DND-41 (cell line): Measurements from ENCODE around the gene SPINT2.

ENCODE experiments used
- ATAC-seq: fragments of 200-7000 bp; cut with Tn5 transposase; 3 replicates; pipeline ENCODE4 v1.9.1; 2021; ENCODE audit warnings: low read depth; ENCODE audit not compliant: insufficient read depth
- DNase-seq: peaks from one replicate; pipeline ENCODE4 v3.0.0-alpha.2; 2020
- H2AFZ ChIP-seq: 2 replicates; pipeline ENCODE4 v1.6.0; 2012; ENCODE audit warnings: low read depth, low read length
- H3K27ac ChIP-seq: 2 replicates; pipeline ENCODE4 v1.5.1; 2012; ENCODE audit warnings: low read length, inconsistent platforms
- H3K27me3 ChIP-seq: fragments of 200-600 bp; sonication (generic); 2 replicates; pipeline ENCODE4 v1.6.0; 2012; ENCODE audit warnings: low read length, mild to moderate bottlenecking, inconsistent platforms; ENCODE audit not compliant: insufficient read depth, poor library complexity
- H3K36me3 ChIP-seq: 2 replicates; pipeline ENCODE4 v1.5.1; 2012; ENCODE audit warnings: low read length, inconsistent platforms; ENCODE audit not compliant: insufficient read depth
- H3K4me1 ChIP-seq: 2 replicates; pipeline ENCODE4 v1.5.1; 2012; ENCODE audit warnings: mild to moderate bottlenecking, low read length; ENCODE audit not compliant: insufficient read depth
- H3K4me2 ChIP-seq: 2 replicates; pipeline ENCODE4 v1.6.0; 2012; ENCODE audit warnings: mild to moderate bottlenecking, moderate library complexity, low read length, inconsistent platforms; ENCODE audit not compliant: insufficient read depth
- H3K4me3 ChIP-seq, 2 experiments: fragments of 200-600 bp in 1 of 2; shearing (Covaris generic) in 1 of 2; 2 replicates each; pipeline ENCODE4 v1.5.1; 2012 to 2016; ENCODE audit warnings: inconsistent platforms in 2 of 2, low read length in 2 of 2, mild to moderate bottlenecking in 2 of 2, low read depth in 1 of 2, moderate library complexity in 1 of 2
- H3K79me2 ChIP-seq: 2 replicates; pipeline ENCODE4 v1.6.0; 2012; ENCODE audit warnings: low read length, inconsistent platforms; ENCODE audit not compliant: insufficient read depth
- H3K9ac ChIP-seq: 2 replicates; pipeline ENCODE4 v1.6.0; 2012; ENCODE audit warnings: low read depth, mild to moderate bottlenecking, inconsistent platforms, low read length, moderate library complexity
- H3K9me3 ChIP-seq: 2 replicates; pipeline ENCODE4 v1.5.1; 2012; ENCODE audit warnings: low read length, moderate library complexity, mild to moderate bottlenecking, inconsistent platforms; ENCODE audit not compliant: insufficient read depth, severe bottlenecking
- H4K20me1 ChIP-seq: 2 replicates; pipeline ENCODE4 v1.6.0; 2012; ENCODE audit warnings: low read length; ENCODE audit not compliant: insufficient read depth
- EZH2 ChIP-seq: IDR thresholded peaks from 3 replicates; pipeline ENCODE4 v1.6.1; 2012; ENCODE audit warnings: borderline replicate concordance, low read depth, mild to moderate bottlenecking, moderate library complexity, low read length, inconsistent platforms; ENCODE audit not compliant: severe bottlenecking
- TF ChIP-seq, protein P1 (sequence below): IDR thresholded peaks from 2 replicates; pipeline ENCODE4 v1.5.1; 2012; ENCODE audit warnings: borderline replicate concordance, low read length, moderate library complexity, mild to moderate bottlenecking; ENCODE audit not compliant: poor library complexity, severe bottlenecking; ENCODE audit errors: extremely low read depth

SPINT2 gene

DNA sequence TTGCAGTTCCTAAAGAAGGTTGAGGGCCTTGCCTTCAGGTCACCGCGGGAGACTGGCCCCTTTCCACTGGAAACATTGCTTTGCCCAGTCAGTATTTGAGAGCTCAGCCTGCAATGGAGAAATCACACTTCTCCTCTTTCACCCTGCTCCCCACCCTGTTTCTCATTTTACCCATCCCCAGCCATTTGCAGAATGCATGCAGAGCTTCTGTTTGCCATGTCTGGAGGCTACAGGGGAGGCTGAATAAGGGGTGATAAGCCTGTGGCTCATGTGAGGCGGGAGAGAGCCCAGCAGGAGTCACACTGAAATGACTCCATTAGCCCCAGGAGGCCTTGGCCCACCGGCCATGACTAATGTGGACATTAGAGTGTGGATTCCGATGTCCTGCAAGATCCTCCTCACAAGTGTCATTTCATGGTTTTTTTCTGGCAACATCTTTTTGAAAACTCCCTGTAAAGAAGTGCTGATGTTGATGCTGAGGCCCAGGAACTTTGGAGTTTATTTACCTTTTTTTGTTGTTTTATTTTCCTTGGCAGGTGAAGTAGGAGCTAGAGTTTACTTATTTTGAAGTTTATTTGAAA lies 6.3 kb downstream of the SPINT2 start:
- H3K27ac ChIP-seq = no peak overlapping the region
- H3K9ac ChIP-seq = no peak overlapping the region

DNA sequence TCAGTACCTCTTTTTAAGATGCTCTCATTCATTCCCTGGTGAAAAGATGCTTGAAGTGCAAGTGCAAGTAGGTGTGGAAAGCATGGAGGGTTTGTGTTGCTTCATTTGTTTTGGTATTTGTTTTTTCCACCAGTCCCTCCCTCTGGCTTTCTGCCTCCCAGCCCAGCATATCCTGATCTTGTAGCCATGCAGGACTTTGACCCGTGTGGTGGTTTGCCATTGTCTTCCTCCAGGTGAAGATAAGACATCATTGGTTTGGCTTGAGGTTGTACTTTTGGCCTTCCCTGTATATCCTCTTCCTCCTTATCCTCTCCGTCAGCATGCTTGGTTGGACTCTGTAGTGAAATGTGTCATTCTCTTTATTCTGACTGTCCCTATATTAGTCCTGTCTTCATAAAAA lies 9.1 kb downstream of the SPINT2 start:
- ATAC-seq (no peak), DNase-seq (no peak)
- Histone ChIP-seq H4K20me1 (no peaks in the 10 kb centered on the region), H3K4me1 (no peaks in the 10 kb centered on the region), H3K9me3 (no peaks in the 10 kb centered on the region), H3K9ac (no peak overlapping the region), H3K4me3 (no peak overlapping the region), H2AFZ (no peak overlapping the region), H3K27me3 (no peaks in the 10 kb centered on the region), H3K4me2 (no peak overlapping the region), H3K79me2 (no peaks in the 10 kb centered on the region), H3K36me3 (no peaks in the 10 kb centered on the region), H3K27ac (no peak overlapping the region)
- TF ChIP-seq, protein P1, sequence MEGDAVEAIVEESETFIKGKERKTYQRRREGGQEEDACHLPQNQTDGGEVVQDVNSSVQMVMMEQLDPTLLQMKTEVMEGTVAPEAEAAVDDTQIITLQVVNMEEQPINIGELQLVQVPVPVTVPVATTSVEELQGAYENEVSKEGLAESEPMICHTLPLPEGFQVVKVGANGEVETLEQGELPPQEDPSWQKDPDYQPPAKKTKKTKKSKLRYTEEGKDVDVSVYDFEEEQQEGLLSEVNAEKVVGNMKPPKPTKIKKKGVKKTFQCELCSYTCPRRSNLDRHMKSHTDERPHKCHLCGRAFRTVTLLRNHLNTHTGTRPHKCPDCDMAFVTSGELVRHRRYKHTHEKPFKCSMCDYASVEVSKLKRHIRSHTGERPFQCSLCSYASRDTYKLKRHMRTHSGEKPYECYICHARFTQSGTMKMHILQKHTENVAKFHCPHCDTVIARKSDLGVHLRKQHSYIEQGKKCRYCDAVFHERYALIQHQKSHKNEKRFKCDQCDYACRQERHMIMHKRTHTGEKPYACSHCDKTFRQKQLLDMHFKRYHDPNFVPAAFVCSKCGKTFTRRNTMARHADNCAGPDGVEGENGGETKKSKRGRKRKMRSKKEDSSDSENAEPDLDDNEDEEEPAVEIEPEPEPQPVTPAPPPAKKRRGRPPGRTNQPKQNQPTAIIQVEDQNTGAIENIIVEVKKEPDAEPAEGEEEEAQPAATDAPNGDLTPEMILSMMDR = no peak
- no peak for TF ChIP-seq EZH2

More for the DNA sequence above, 6.3 kb downstream of the SPINT2 start:
- Histone ChIP-seq H4K20me1 (no peaks in the 10 kb centered on the region), H3K36me3 (no peaks in the 10 kb centered on the region), H3K4me2 (no peak overlapping the region), H3K9me3 (no peaks in the 10 kb centered on the region), H3K4me1 (no peaks in the 10 kb centered on the region), H3K27me3 (no peaks in the 10 kb centered on the region), H3K4me3 (no peak overlapping the region), H3K79me2 (no peaks in the 10 kb centered on the region), H2AFZ (no peak overlapping the region)
- DNase-seq (no peak), ATAC-seq (no peak)
- TF ChIP-seq EZH2 = no peak
- TF ChIP-seq, protein P1 = no peak

DNA sequence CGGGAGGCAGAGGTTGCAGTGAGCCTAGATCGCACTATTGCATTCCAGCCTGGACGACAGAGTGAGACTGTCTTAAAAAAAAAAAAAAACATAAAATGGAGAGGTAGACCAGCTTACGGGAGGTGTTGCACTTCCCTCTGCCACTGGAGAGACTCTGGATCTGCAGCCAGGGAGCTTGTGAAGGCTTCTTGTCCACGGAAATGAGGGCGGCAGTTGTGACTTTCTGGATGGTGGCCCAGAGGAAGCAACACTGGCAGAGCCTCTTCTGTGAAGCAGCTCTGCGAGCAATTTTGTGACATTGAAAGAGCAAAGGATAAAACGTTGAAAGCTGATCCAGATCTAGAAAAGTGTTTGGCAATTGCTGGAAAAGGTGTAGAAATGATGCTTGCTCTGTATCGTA lies 10.4 kb downstream of the SPINT2 start:
- no peak for DNase-seq
- Histone ChIP-seq H3K27ac (no peak overlapping the region), H3K4me3 (no peak overlapping the region), H3K4me1 (no peaks in the 10 kb centered on the region), H3K9me3 (no peaks in the 10 kb centered on the region), H3K27me3 (no peaks in the 10 kb centered on the region), H3K36me3 (no peaks in the 10 kb centered on the region), H4K20me1 (no peaks in the 10 kb centered on the region), H3K4me2 (no peak overlapping the region), H2AFZ (no peak overlapping the region), H3K9ac (no peak overlapping the region), H3K79me2 (no peaks in the 10 kb centered on the region)
- TF ChIP-seq EZH2 = no peak
- TF ChIP-seq, protein P1 = no peak
- ATAC-seq = no peak
